GM13977 (cell line): ENCODE measurements around the gene VWC2.

Source experiments
- DNase-seq: peaks from one replicate; pipeline ENCODE4 v3.0.0; 2012; ENCODE audit warnings: low spot score
- CTCF ChIP-seq: IDR thresholded peaks from 2 replicates; pipeline ENCODE4 v1.5.1; 2012; ENCODE audit warnings: mild to moderate bottlenecking, control low read depth; ENCODE audit not compliant: insufficient read depth; ENCODE audit errors: extremely low read depth, missing control alignments
- in situ Hi-C: fragments of 300-500 bp; cut with MboI; formaldehyde crosslinking; loops from one replicate; pipeline ENCODE4 v1.12.0; 2022; ENCODE audit warnings: low sequenced_read_pairs, low pct_unique_long_range_greater_than_20kb, mixed read lengths, inconsistent platforms; ENCODE audit not compliant: unreplicated experiment

VWC2 gene

DNA sequence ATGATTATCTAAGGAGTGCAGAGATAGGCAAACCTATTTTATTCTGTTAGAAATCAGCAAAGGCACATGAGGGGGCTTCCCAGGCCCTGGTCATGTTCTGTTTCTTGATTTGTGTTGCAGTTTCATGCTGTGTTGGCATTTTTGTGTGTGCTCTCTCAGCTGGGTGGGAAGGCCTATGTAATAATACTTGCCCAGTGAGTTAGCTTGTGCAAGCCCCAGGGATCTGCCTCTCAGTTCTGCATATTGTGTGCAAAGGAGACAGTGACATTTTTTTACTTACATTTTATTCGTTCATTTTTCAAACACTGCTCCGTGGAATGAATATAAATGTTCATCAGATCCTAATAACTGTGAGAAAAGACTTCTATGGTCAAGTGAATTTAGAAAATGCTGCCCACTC, 119.0 kb downstream of the VWC2 start:
- no peak for TF ChIP-seq CTCF
- no peak for DNase-seq
- in situ Hi-C loops: no loop called here

DNA sequence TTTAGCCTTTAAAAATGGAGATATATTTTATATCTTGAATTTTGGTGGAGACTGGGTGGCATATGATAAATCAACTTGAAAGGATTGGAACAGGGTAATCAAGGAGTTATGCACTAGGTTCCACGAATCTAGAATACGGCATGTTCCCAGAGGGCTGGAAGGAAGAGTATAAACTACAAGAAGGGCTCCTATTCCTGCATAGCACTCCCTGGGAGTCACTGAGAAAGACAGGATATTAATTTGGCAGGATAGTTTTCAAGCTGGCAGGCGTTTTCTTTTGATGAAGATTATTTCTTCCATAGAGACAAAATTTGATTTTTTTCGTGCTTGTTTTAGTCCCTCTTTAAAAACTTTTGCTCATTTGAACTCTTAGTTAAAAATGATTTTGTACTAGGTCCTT, 119.7 kb downstream of the VWC2 start:
- in situ Hi-C loops: no loop called here
- DNase-seq: no peak
- TF ChIP-seq CTCF: no peak

GRCh38 chr7:49894543-49894942, 121.1 kb downstream of the VWC2 start:
- no peak for TF ChIP-seq CTCF
- in situ Hi-C loops: no loop called here
- DNase-seq: no peak

GRCh38 chr7:49911909-49912308, 138.5 kb downstream of the VWC2 start:
- no peak for DNase-seq
- TF ChIP-seq CTCF: no peak
- in situ Hi-C loops: no loop called here

- in situ Hi-C loops: no loop called here
- DNase-seq: no peak
- no peak for TF ChIP-seq CTCF
These were observed 153.3 kb downstream of the VWC2 start for GRCh38 chr7:49926720-49927119.

DNA sequence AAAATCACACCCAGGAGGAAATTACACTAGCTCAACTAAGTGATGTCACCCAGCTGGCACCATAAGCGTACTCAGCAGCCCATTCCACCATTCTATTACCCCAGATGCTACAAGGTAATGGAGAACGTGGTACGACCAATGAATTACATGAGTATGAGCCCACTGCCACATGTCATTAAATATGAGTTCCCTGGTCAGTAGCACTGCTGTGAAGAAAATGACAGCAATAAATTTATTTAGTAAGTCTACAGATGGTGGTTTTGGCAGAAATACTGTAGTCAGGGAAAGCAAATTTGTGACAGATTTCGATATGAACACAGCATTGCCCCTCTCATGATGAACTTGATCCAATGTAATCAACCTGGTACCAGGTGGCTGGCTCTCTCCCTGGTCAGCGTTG, 154.2 kb downstream of the VWC2 start:
- TF ChIP-seq CTCF: no peak
- DNase-seq: no peak
- in situ Hi-C loops: no loop called here

GRCh38 chr7:49928787-49929186, 155.3 kb downstream of the VWC2 start:
- DNase-seq: no peak
- in situ Hi-C loops: no loop called here
- TF ChIP-seq CTCF: no peak
